Adipocyte (in vitro differentiated cells): ENCODE measurements around the gene CSPG5.

ENCODE experiments used
- DNase-seq: peaks from one replicate; pipeline ENCODE4 v3.0.0-alpha.2; 2015; ENCODE audit warnings: low read depth
- H3K27me3 ChIP-seq: replicated peaks from 2 replicates; pipeline ENCODE4 v1.7.0; 2013; ENCODE audit warnings: mild to moderate bottlenecking, low read length, moderate library complexity; ENCODE audit not compliant: control insufficient read depth, insufficient read depth
- H3K36me3 ChIP-seq: 2 replicates; pipeline ENCODE4 v1.7.0; 2013; ENCODE audit warnings: low read length, mild to moderate bottlenecking, moderate library complexity; ENCODE audit not compliant: control insufficient read depth, insufficient read depth, severe bottlenecking
- H3K4me1 ChIP-seq: 2 replicates; pipeline ENCODE4 v1.7.0; 2013; ENCODE audit warnings: mild to moderate bottlenecking, low read length, moderate library complexity; ENCODE audit not compliant: control insufficient read depth, insufficient read depth
- H3K4me3 ChIP-seq: 2 replicates; pipeline ENCODE4 v1.7.0; 2013; ENCODE audit warnings: mild to moderate bottlenecking, low read length, moderate library complexity
- H3K9ac ChIP-seq: 2 replicates; pipeline ENCODE4 v1.7.0; 2013; ENCODE audit warnings: mild to moderate bottlenecking, low read length, moderate library complexity
- H3K9me3 ChIP-seq: 2 replicates; pipeline ENCODE4 v1.7.0; 2013; ENCODE audit warnings: mild to moderate bottlenecking, low read length, moderate library complexity; ENCODE audit not compliant: control insufficient read depth

Gene CSPG5

GRCh38 chr3:47607335-47607734, 28.7 kb upstream of the CSPG5 start:
- no peak for DNase-seq
- peaks cover 8% of the 10 kb centered on the region for H3K4me1 ChIP-seq
- H3K9ac ChIP-seq: no peak overlapping the region
- H3K36me3 ChIP-seq: peaks cover 48% of the 10 kb centered on the region
- no peak overlapping the region for H3K4me3 ChIP-seq
- H3K27me3 ChIP-seq: no peaks in the 10 kb centered on the region
- no peaks in the 10 kb centered on the region for H3K9me3 ChIP-seq

- DNase-seq: no peak
- Histone ChIP-seq H3K9me3 (no peaks in the 10 kb centered on the region), H3K4me1 (no peaks in the 10 kb centered on the region), H3K4me3 (no peak overlapping the region), H3K9ac (no peak overlapping the region), H3K36me3 (peaks cover 48% of the 10 kb centered on the region), H3K27me3 (no peaks in the 10 kb centered on the region)
Measured at GRCh38 chr3:47606165-47606564, 27.5 kb upstream of the CSPG5 start.

GRCh38 chr3:47605652-47606051, 27.0 kb upstream of the CSPG5 start:
- Histone ChIP-seq H3K27me3 (no peaks in the 10 kb centered on the region), H3K9ac (no peak overlapping the region), H3K9me3 (no peaks in the 10 kb centered on the region), H3K4me3 (no peak overlapping the region), H3K4me1 (no peaks in the 10 kb centered on the region), H3K36me3 (peaks cover 48% of the 10 kb centered on the region)
- DNase-seq: no peak

- Histone ChIP-seq H3K36me3 (peaks cover 43% of the 10 kb centered on the region), H3K9ac (no peak overlapping the region), H3K4me1 (no peaks in the 10 kb centered on the region), H3K27me3 (no peaks in the 10 kb centered on the region), H3K9me3 (no peaks in the 10 kb centered on the region), H3K4me3 (no peak overlapping the region)
- DNase-seq: no peak
Measured at GRCh38 chr3:47604145-47604544, 25.5 kb upstream of the CSPG5 start.

GRCh38 chr3:47603332-47603731, 24.7 kb upstream of the CSPG5 start:
- Histone ChIP-seq H3K27me3 (no peaks in the 10 kb centered on the region), H3K4me1 (no peaks in the 10 kb centered on the region), H3K9ac (no peak overlapping the region), H3K36me3 (peaks cover 37% of the 10 kb centered on the region), H3K4me3 (no peak overlapping the region), H3K9me3 (no peaks in the 10 kb centered on the region)
- DNase-seq: no peak

- no peaks in the 10 kb centered on the region for H3K4me1 ChIP-seq
- no peak overlapping the region for H3K4me3 ChIP-seq
- no peak for DNase-seq
- H3K9me3 ChIP-seq: no peaks in the 10 kb centered on the region
- no peak overlapping the region for H3K9ac ChIP-seq
- H3K27me3 ChIP-seq: no peaks in the 10 kb centered on the region
- H3K36me3 ChIP-seq: peaks cover 18% of the 10 kb centered on the region
Measured at GRCh38 chr3:47601281-47601680, 22.6 kb upstream of the CSPG5 start.

- H3K9ac ChIP-seq: no peak overlapping the region
- no peaks in the 10 kb centered on the region for H3K9me3 ChIP-seq
- DNase-seq: no peak
- H3K4me3 ChIP-seq: no peak overlapping the region
- H3K27me3 ChIP-seq: no peaks in the 10 kb centered on the region
- H3K36me3 ChIP-seq: peaks cover 20% of the 10 kb centered on the region
- H3K4me1 ChIP-seq: peaks cover 4% of the 10 kb centered on the region
Measured at GRCh38 chr3:47594792-47595191, 16.1 kb upstream of the CSPG5 start.

- Histone ChIP-seq H3K4me1 (peaks cover 4% of the 10 kb centered on the region), H3K9ac (no peak overlapping the region), H3K4me3 (no peak overlapping the region), H3K27me3 (no peaks in the 10 kb centered on the region), H3K9me3 (no peaks in the 10 kb centered on the region), H3K36me3 (peaks cover 42% of the 10 kb centered on the region)
- DNase-seq: peak; percentile 45
Measured at GRCh38 chr3:47592066-47592795, 13.6 kb upstream of the CSPG5 start.

- no peaks in the 10 kb centered on the region for H3K27me3 ChIP-seq
- peaks cover 4% of the 10 kb centered on the region for H3K4me1 ChIP-seq
- no peak overlapping the region for H3K9ac ChIP-seq
- no peak overlapping the region for H3K4me3 ChIP-seq
- H3K36me3 ChIP-seq: peaks cover 57% of the 10 kb centered on the region
- DNase-seq: no peak
- no peaks in the 10 kb centered on the region for H3K9me3 ChIP-seq
Measured at GRCh38 chr3:47590216-47590615, 11.6 kb upstream of the CSPG5 start.

- Histone ChIP-seq H3K4me3 (no peak overlapping the region), H3K9me3 (no peaks in the 10 kb centered on the region), H3K9ac (no peak overlapping the region), H3K27me3 (no peaks in the 10 kb centered on the region), H3K4me1 (peaks cover 14% of the 10 kb centered on the region), H3K36me3 (peaks cover 47% of the 10 kb centered on the region)
- no peak for DNase-seq
Measured at GRCh38 chr3:47588587-47588986, 9.9 kb upstream of the CSPG5 start.

- H3K36me3 ChIP-seq: peaks cover 47% of the 10 kb centered on the region
- H3K27me3 ChIP-seq: no peaks in the 10 kb centered on the region
Measured at GRCh38 chr3:47588053-47588452, 9.4 kb upstream of the CSPG5 start.

GRCh38 chr3:47586746-47587145, 8.1 kb upstream of the CSPG5 start:
- peaks cover 47% of the 10 kb centered on the region for H3K36me3 ChIP-seq
- no peak for DNase-seq

More at GRCh38 chr3:47588053-47588452, 9.4 kb upstream of the CSPG5 start:
- H3K9me3 ChIP-seq: no peaks in the 10 kb centered on the region
- no peak overlapping the region for H3K4me3 ChIP-seq
- H3K9ac ChIP-seq: no peak overlapping the region
- DNase-seq: no peak
- H3K4me1 ChIP-seq: peaks cover 19% of the 10 kb centered on the region

More at GRCh38 chr3:47586746-47587145, 8.1 kb upstream of the CSPG5 start:
- Histone ChIP-seq H3K9ac (no peak overlapping the region), H3K27me3 (no peaks in the 10 kb centered on the region), H3K9me3 (no peaks in the 10 kb centered on the region), H3K4me1 (peaks cover 16% of the 10 kb centered on the region), H3K4me3 (no peak overlapping the region)
